Stimulated activated effector memory CD8-positive, alpha-beta T cell treated with anti-CD3 and anti-CD28 coated beads, Interleukin-12 subunit alpha, Interleukin-12 subunit beta, amount 100 ng/mL, for 72 hours (primary cell): Measurements from ENCODE around the gene DCAF8L2.
"Not testable (repeated sequence)": the region's sequence is repeated elsewhere in the genome, so short reads cannot be mapped to it uniquely, and the experiment has no call there.

Experiments used
- ATAC-seq: fragments of 150-1000 bp; cut with Tn5 transposase; 2 replicates; pipeline ENCODE4 v1.10.0; 2021
- DNase-seq, 2 donors: peaks; one replicate each; pipeline ENCODE4 v3.0.0; 2021 to 2022; ENCODE audit warnings: low spot score in 2 of 2
- H3K27ac Mint-ChIP-seq: one replicate; pipeline ENCODE4 v1.8.0; 2022; ENCODE audit warnings: mild to moderate bottlenecking, mixed read lengths
- H3K36me3 Mint-ChIP-seq: one replicate; pipeline ENCODE4 v1.8.0; 2022; ENCODE audit warnings: mild to moderate bottlenecking, mixed read lengths
- H3K4me1 Mint-ChIP-seq: one replicate; pipeline ENCODE4 v1.8.0; 2022; ENCODE audit warnings: mixed read lengths
- H3K4me3 Mint-ChIP-seq: one replicate; pipeline ENCODE4 v1.8.0; 2022; ENCODE audit warnings: mild to moderate bottlenecking, mixed read lengths
- H3K9me3 Mint-ChIP-seq: one replicate; pipeline ENCODE4 v1.8.0; 2022; ENCODE audit warnings: mixed read lengths

DCAF8L2 gene

GRCh38 chrX:27740933-27741332, 150.8 kb downstream of the DCAF8L2 start:
- H3K9me3 Mint-ChIP-seq, result peaks cover 19% of the 10 kb centered on the region
- no peak for ATAC-seq
- no peak for DNase-seq
- no peaks in the 10 kb centered on the region for H3K4me1 Mint-ChIP-seq
- no peaks in the 10 kb centered on the region for H3K36me3 Mint-ChIP-seq
- no peak overlapping the region for H3K27ac Mint-ChIP-seq
- H3K4me3 Mint-ChIP-seq, result no peak overlapping the region

- H3K4me3 Mint-ChIP-seq, H3K36me3 Mint-ChIP-seq, H3K4me1 Mint-ChIP-seq, ATAC-seq, H3K27ac Mint-ChIP-seq, DNase-seq: not testable (repeated sequence)
- peaks cover 22% of the 10 kb centered on the region for H3K9me3 Mint-ChIP-seq
Measured at GRCh38 chrX:27743521-27743920, 153.4 kb downstream of the DCAF8L2 start.

- Mint-ChIP-seq H3K9me3 (peaks cover 11% of the 10 kb centered on the region), H3K27ac (no peak overlapping the region), H3K4me1 (no peaks in the 10 kb centered on the region), H3K36me3 (no peaks in the 10 kb centered on the region), H3K4me3 (no peak overlapping the region)
- ATAC-seq (no peak), DNase-seq (no peak)
Measured at GRCh38 chrX:27746516-27746915, 156.4 kb downstream of the DCAF8L2 start.

- not testable (repeated sequence) for H3K27ac Mint-ChIP-seq
Measured at GRCh38 chrX:27750298-27750697, 160.2 kb downstream of the DCAF8L2 start.

GRCh38 chrX:27751976-27752375, 161.8 kb downstream of the DCAF8L2 start:
- H3K27ac Mint-ChIP-seq, result no peak overlapping the region
- H3K9me3 Mint-ChIP-seq, result peaks cover 9% of the 10 kb centered on the region
- no peak for ATAC-seq
- no peaks in the 10 kb centered on the region for H3K4me1 Mint-ChIP-seq
- H3K4me3 Mint-ChIP-seq, result no peak overlapping the region
- H3K36me3 Mint-ChIP-seq, result no peaks in the 10 kb centered on the region
- no peak for DNase-seq

More at GRCh38 chrX:27750298-27750697, 160.2 kb downstream of the DCAF8L2 start:
- not testable (repeated sequence) for H3K4me1 Mint-ChIP-seq, H3K36me3 Mint-ChIP-seq, DNase-seq, ATAC-seq, H3K4me3 Mint-ChIP-seq
- H3K9me3 Mint-ChIP-seq, result peaks cover 12% of the 10 kb centered on the region

GRCh38 chrX:27765718-27766117, 175.6 kb downstream of the DCAF8L2 start:
- Mint-ChIP-seq H3K27ac (no peak overlapping the region), H3K36me3 (no peaks in the 10 kb centered on the region), H3K9me3 (no peaks in the 10 kb centered on the region), H3K4me3 (no peak overlapping the region), H3K4me1 (no peaks in the 10 kb centered on the region)
- no peak for ATAC-seq
- DNase-seq, result no peak

- no peak for DNase-seq
- Mint-ChIP-seq H3K4me3 (no peak overlapping the region), H3K27ac (no peak overlapping the region)
Measured at GRCh38 chrX:27767387-27767786, 177.2 kb downstream of the DCAF8L2 start.

GRCh38 chrX:27775984-27776383, 185.8 kb downstream of the DCAF8L2 start:
- no peaks in the 10 kb centered on the region for H3K36me3 Mint-ChIP-seq
- no peaks in the 10 kb centered on the region for H3K4me1 Mint-ChIP-seq
- H3K4me3 Mint-ChIP-seq, result no peak overlapping the region
- ATAC-seq (no peak), DNase-seq (no peak)
- peaks cover 8% of the 10 kb centered on the region for H3K9me3 Mint-ChIP-seq
- H3K27ac Mint-ChIP-seq, result no peak overlapping the region

More at GRCh38 chrX:27767387-27767786, 177.2 kb downstream of the DCAF8L2 start:
- H3K9me3 Mint-ChIP-seq, result peaks cover 4% of the 10 kb centered on the region
- no peaks in the 10 kb centered on the region for H3K4me1 Mint-ChIP-seq
- no peaks in the 10 kb centered on the region for H3K36me3 Mint-ChIP-seq
- ATAC-seq, result no peak

- no peak overlapping the region for H3K27ac Mint-ChIP-seq
- H3K9me3 Mint-ChIP-seq, result no peaks in the 10 kb centered on the region
- no peak for ATAC-seq
- no peak overlapping the region for H3K4me3 Mint-ChIP-seq
- no peaks in the 10 kb centered on the region for H3K4me1 Mint-ChIP-seq
- no peak for DNase-seq
- H3K36me3 Mint-ChIP-seq, result no peaks in the 10 kb centered on the region
Measured at GRCh38 chrX:27796640-27797257, 206.6 kb downstream of the DCAF8L2 start.

- H3K36me3 Mint-ChIP-seq, result no peaks in the 10 kb centered on the region
- H3K27ac Mint-ChIP-seq, result no peak overlapping the region
- no peak for ATAC-seq
- DNase-seq, result no peak
- no peak overlapping the region for H3K4me3 Mint-ChIP-seq
- H3K9me3 Mint-ChIP-seq, result no peaks in the 10 kb centered on the region
- H3K4me1 Mint-ChIP-seq, result no peaks in the 10 kb centered on the region
Measured at GRCh38 chrX:27797575-27797974, 207.4 kb downstream of the DCAF8L2 start.
